Measurements from ENCODE around the gene JAK3. TPM values are rescaled to one million over a fixed set of nuclear protein-coding genes. Genes with fewer than 3 reads are reported as not detected.

The JAK3 gene
- polyA plus RNA-seq, 1 experiment = 6.1 TPM

DNA sequence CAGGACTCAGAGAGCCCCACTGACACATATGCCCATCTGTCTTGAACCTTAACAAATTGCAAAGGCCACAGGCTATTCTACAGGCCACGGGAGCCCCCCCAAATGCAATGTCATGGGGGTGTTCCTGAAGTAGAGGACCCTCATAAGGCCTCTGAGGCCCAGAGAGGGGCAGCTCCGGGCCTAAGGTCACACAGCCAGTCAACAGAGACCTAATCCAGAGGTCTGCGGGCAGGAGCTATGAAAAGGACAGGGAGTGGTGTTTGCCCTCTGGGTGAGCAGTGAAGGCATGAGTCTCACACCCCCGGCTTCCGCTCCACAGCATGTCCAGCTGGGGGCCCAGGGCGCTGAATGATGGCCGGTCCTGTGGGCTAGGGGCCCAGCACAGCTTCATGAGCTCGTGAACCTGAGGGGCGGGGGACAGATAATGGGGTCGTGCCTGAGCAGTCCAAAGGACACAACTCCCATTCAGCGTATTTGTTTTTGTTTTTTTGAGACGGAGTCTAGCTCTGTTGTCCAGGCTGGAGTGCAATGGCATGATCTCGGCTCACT lies 21.2 kb downstream of the JAK3 start:
- TF ChIP-seq CTCF (IDR thresholded peaks at IDR 0.05; ENCODE audit: insufficient read depth, low read depth, low read length) = no peak
- ChIA-PET CTCF (interaction anchor here (0.6 to 1.0 kb wide), 2 partner anchors 22 to 27 kb away, joined by 3 read pairs; no protein-coding TSS in a partner anchor), POLR2A (no interaction called here)
- no peaks in the 10 kb centered on the region for H3K36me3 ChIP-seq (ENCODE audit: control insufficient read depth, insufficient read depth, low read length)
- H3K4me3 ChIP-seq (ENCODE audit: low read depth, low read length) = no peak overlapping the region
- H3K27me3 ChIP-seq (ENCODE audit: control insufficient read depth, insufficient read depth, low read length) = no peaks in the 10 kb centered on the region; the same call in 1 of the 2 replicates
- DNase-seq (ENCODE audit: low read depth) = no peak

DNA sequence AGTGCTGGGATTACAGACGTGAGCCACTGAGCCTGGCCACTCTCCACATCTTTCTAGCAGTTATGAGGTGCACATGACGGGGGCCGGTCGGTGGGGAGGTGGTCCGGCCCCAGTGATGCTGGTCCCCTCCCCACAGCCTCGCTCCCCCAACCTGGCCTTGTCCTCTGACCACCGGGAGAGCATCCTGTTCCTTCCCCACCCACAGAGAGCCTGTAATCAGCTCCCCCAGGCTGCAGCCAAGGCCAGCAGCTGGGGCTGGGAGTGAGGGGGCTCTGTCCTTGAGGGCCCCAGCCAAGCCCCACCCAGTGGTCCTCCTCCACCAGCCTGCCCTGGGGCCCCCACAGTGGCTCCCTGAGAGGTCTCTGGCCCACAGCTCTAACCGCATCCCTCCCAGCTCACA lies 23.4 kb downstream of the JAK3 start:
- Histone ChIP-seq H3K4me3 (ENCODE audit: low read depth, low read length) (no peak overlapping the region), H3K36me3 (ENCODE audit: control insufficient read depth, insufficient read depth, low read length) (no peaks in the 10 kb centered on the region), H3K27me3 (ENCODE audit: control insufficient read depth, insufficient read depth, low read length) (no peaks in the 10 kb centered on the region; the same call in 1 of the 2 replicates)
- no peak for DNase-seq (ENCODE audit: low read depth)
- CTCF ChIA-PET = interaction anchor here (0.9 kb wide), 1 partner anchor 33 kb away, joined by 3 read pairs; no protein-coding TSS in a partner anchor
- POLR2A ChIA-PET = no interaction called here
- no peak for TF ChIP-seq CTCF (IDR thresholded peaks at IDR 0.05; ENCODE audit: insufficient read depth, low read depth, low read length)

GRCh38 chr19:17821190-17821589 lies 26.6 kb downstream of the JAK3 start, which contains the start of gene INSL3:
TSS of gene INSL3 (minus strand) at chr19:17821519. CDS start at chr19:17821506, 13 bp downstream.
- Histone ChIP-seq H3K36me3 (ENCODE audit: control insufficient read depth, insufficient read depth, low read length) (no peaks in the 10 kb centered on the region), H3K4me3 (ENCODE audit: low read depth, low read length) (no peak within 1 kb of the TSS), H3K27me3 (ENCODE audit: control insufficient read depth, insufficient read depth, low read length) (no peaks in the 10 kb centered on the region; the same call in 1 of the 2 replicates)
- no peak for DNase-seq (ENCODE audit: low read depth)
- ChIA-PET CTCF (interaction anchor here (0.6 kb wide), 1 partner anchor 143 kb away, joined by 3 read pairs; no protein-coding TSS in a partner anchor), POLR2A (no interaction called here)
- TF ChIP-seq CTCF (IDR thresholded peaks at IDR 0.05; ENCODE audit: insufficient read depth, low read depth, low read length) = no peak

- no peak for TF ChIP-seq CTCF (IDR thresholded peaks at IDR 0.05; ENCODE audit: insufficient read depth, low read depth, low read length)
- Histone ChIP-seq H3K27me3 (ENCODE audit: control insufficient read depth, insufficient read depth, low read length) (no peaks in the 10 kb centered on the region), H3K4me3 (ENCODE audit: low read depth, low read length) (no peak overlapping the region), H3K36me3 (ENCODE audit: control insufficient read depth, insufficient read depth, low read length) (no peaks in the 10 kb centered on the region)
- ChIA-PET CTCF (no interaction called here), POLR2A (no interaction called here)
- no peak for DNase-seq (ENCODE audit: low read depth)
Observed at GRCh38 chr19:17817668-17818363, 30.0 kb downstream of the JAK3 start.

- TF ChIP-seq CTCF (IDR thresholded peaks at IDR 0.05; ENCODE audit: insufficient read depth, low read depth, low read length) = no peak
- Histone ChIP-seq H3K27me3 (ENCODE audit: control insufficient read depth, insufficient read depth, low read length) (peaks cover 2% of the 10 kb centered on the region; the same call in 1 of the 2 replicates), H3K4me3 (ENCODE audit: low read depth, low read length) (no peak overlapping the region), H3K36me3 (ENCODE audit: control insufficient read depth, insufficient read depth, low read length) (no peaks in the 10 kb centered on the region)
- no peak for DNase-seq (ENCODE audit: low read depth)
- CTCF ChIA-PET = interaction anchor here (2.4 kb wide), 1 partner anchor 9 kb away, joined by 8 read pairs; no protein-coding TSS in a partner anchor
- POLR2A ChIA-PET = no interaction called here
Observed at GRCh38 chr19:17812099-17812498, 35.7 kb downstream of the JAK3 start.
